ENCODE data around the gene ELOVL2.
"Not testable (repeated sequence)": the region's sequence is repeated elsewhere in the genome, so short reads cannot be mapped to it uniquely, and the experiment has no call there.

The ELOVL2 gene

DNA sequence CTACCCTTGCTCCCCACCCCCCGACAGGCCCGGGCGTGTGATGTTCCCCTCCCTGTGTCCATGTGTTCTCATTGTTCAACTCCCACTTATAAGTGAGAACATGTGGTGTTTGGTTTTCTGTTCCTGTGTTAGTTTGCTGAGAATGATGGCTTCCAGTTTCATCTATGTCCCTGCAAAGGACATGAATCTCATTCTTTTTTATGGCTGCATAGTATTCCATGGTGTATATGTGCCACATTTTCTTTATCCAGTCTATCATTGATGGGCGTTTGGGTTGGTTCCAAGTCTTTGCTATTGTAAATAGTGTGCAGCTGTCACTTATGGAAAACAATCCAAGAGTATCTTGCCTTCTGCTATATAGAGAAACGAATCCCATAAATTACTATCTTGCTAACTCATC is 40.8 kb downstream of the ELOVL2 start:
- H3K9me3 ChIP-seq (ENCODE audit: control insufficient read depth, insufficient read depth, low read length); H3K36me3 ChIP-seq (ENCODE audit: insufficient read depth, low read length); H3K9ac ChIP-seq (ENCODE audit: low read depth, low read length): not testable (repeated sequence)
- H3K4me1 ChIP-seq (ENCODE audit: insufficient read depth, low read length) = peaks cover 12% of the 10 kb centered on the region

DNA sequence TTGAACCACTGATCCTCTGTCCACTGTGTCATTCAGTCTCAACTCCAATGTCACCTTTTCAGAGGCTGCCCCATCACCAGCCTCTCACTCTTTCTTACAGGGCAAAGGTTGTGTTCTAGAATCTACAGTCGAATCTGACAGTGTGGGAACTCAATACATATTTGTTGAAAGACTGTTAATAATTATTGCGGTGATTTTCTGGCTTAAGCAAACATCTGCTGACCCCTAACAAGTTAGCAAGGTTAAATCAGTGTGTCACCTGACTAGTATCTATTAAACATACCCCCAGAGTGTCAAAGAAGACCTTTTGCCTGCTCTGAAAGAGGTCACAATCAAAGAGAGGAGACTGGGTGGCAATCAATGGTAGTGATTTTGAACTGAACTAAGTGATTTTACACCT is 41.9 kb downstream of the ELOVL2 start:
- Histone ChIP-seq H3K36me3 (ENCODE audit: insufficient read depth, low read length) (no peaks in the 10 kb centered on the region), H3K9ac (ENCODE audit: low read depth, low read length) (no peak overlapping the region), H3K9me3 (ENCODE audit: control insufficient read depth, insufficient read depth, low read length) (no peaks in the 10 kb centered on the region), H3K4me1 (ENCODE audit: insufficient read depth, low read length) (peaks cover 5% of the 10 kb centered on the region; the same call in 1 of the 2 replicates)

DNA sequence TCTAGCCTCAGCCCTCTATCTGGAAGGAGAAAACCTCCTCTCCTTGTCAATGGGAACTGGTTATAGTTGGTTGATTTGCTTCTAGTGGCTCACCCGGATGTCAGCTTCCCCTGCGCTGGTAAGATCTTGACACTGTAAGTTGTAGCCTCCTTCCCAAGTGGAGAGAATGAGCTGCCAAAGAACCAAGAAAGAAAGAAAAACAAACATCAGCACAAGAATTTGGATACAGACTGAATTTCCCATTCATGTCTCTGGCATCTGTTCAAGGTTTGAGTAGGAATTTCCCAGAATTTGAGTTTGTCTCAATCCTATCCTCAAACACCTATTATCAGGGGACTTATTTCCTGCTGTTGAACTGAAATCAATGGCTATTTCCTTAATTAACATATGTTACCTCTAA is 44.1 kb downstream of the ELOVL2 start:
- H3K36me3 ChIP-seq (ENCODE audit: insufficient read depth, low read length) = no peaks in the 10 kb centered on the region

DNA sequence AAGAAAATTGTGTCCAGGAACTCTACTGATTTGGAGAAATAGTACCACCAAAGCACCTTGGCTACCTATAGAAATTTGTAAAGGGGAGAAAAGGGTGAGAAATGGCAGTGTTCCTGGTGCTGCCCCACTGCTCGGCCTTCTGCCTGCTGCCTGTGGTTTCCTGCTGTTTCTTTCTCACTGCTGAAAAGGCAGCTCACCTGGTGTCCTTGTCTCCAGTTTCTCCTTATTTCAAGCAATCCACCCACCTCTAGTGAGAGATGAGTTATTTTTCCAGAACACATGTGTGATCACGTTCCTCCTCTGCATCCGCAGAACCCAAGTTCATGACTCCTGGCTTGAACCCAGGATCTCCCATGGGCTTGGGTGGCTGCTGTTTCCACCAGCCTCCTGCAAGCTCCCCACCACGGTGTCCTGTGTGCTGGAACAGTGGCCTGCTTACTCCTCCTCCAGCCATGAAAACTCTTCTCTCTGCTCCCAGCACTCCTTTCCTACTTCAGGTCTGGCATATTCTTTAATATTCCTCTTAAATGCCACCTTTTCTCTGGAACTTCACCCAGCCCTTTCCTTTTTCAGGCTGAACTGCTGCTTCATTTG is 48.9 kb downstream of the ELOVL2 start:
- H3K4me1 ChIP-seq (ENCODE audit: insufficient read depth, low read length) = peaks cover 9% of the 10 kb centered on the region; the same call in 1 of the 2 replicates
- H3K9ac ChIP-seq (ENCODE audit: low read depth, low read length) = no peak overlapping the region
- H3K36me3 ChIP-seq (ENCODE audit: insufficient read depth, low read length) = no peaks in the 10 kb centered on the region
- no peaks in the 10 kb centered on the region for H3K9me3 ChIP-seq (ENCODE audit: control insufficient read depth, insufficient read depth, low read length)

More for the DNA sequence above, 44.1 kb downstream of the ELOVL2 start:
- Histone ChIP-seq H3K9ac (ENCODE audit: low read depth, low read length) (no peak overlapping the region), H3K4me1 (ENCODE audit: insufficient read depth, low read length) (peaks cover 5% of the 10 kb centered on the region; the same call in 1 of the 2 replicates), H3K9me3 (ENCODE audit: control insufficient read depth, insufficient read depth, low read length) (no peaks in the 10 kb centered on the region)

DNA sequence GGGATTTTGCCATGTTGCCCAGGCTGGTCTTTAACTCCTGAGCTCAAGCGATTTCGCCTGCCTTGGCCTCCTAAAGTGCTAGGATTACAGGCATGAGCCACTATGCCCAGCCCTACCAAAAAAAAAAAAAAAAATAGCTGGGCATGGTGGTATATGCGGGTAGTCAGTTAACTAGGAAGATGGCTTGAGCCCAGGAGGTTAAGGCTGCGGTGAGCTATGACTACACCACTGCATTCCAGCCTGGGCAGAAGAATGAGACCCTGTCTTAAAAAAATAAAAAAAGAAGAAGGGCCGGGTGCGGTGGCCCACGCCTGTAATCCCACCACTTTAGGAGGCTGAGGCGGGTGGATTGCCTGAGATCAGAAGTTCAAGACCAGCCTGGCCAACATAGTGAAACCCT is 50.2 kb downstream of the ELOVL2 start:
- H3K4me1 ChIP-seq (ENCODE audit: insufficient read depth, low read length) = 0 out of 2 replicates have a peak, but pooled peaks cover 4% of the 10 kb centered on the region
- H3K9me3 ChIP-seq (ENCODE audit: control insufficient read depth, insufficient read depth, low read length) = no peaks in the 10 kb centered on the region
- no peaks in the 10 kb centered on the region for H3K36me3 ChIP-seq (ENCODE audit: insufficient read depth, low read length)
- H3K9ac ChIP-seq (ENCODE audit: low read depth, low read length) = no peak overlapping the region

DNA sequence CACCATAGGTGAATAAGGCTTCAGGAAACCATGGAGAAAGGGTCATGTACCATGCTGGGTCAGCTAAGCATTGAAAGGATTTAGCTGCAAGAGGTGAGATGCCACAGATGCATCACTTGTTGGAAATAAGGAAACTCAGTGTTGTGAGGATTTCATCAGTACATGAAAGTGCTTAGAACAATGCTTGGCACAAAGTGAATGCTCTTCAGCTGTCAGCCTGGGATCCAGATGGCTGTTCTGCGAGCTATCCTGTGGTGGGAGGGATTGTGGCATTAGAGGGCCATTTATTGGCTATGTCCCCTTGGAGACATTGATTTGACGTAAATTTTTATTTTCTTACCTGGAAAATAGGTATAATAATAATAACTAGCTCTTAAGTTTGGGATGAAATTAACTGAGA is 53.0 kb downstream of the ELOVL2 start:
- 0 out of 2 replicates have a peak, but pooled peaks cover 4% of the 10 kb centered on the region for H3K4me1 ChIP-seq (ENCODE audit: insufficient read depth, low read length)
- H3K9me3 ChIP-seq (ENCODE audit: control insufficient read depth, insufficient read depth, low read length) = no peaks in the 10 kb centered on the region
- H3K36me3 ChIP-seq (ENCODE audit: insufficient read depth, low read length) = no peaks in the 10 kb centered on the region
- H3K9ac ChIP-seq (ENCODE audit: low read depth, low read length) = no peak overlapping the region

DNA sequence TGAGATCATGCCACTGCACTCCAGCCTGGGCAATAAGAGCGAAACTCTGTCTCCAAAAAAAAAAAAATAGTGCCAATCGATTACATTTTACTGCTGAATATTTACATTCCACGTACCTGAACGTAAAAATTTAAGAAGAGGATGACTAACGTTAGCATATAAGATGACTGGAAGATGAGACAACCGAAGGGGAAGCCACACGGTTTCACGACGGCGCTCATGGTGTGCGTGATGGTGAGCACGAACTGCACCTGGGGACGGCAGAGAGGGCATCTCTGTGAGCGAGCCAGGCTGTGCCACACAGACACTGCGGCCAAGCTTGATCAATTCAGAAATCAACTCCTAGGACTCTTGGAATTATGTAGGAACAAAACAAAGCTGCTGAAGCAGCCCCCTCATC is 54.5 kb downstream of the ELOVL2 start:
- Histone ChIP-seq H3K4me1 (ENCODE audit: insufficient read depth, low read length) (no peaks in the 10 kb centered on the region), H3K36me3 (ENCODE audit: insufficient read depth, low read length) (no peaks in the 10 kb centered on the region), H3K9ac (ENCODE audit: low read depth, low read length) (no peak overlapping the region), H3K9me3 (ENCODE audit: control insufficient read depth, insufficient read depth, low read length) (no peaks in the 10 kb centered on the region)

DNA sequence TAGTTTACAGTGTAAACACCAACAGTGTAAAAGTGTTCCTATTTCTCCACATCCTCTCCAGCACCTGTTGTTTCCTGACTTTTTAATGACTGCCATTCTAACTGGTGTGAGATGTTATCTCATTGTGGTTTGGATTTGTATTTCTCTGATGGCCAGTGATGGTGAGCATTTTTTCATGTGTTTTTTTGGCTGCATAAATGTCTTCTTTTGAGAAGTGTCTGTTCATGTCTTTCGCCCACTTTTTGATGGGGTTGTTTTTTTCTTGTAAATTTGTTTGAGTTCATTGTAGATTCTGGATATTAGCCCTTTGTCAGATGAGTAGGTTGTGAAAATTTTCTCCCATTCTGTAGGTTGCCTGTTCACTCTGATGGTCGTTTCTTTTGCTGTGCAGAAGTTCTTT is 59.1 kb downstream of the ELOVL2 start:
- H3K4me1 ChIP-seq (ENCODE audit: insufficient read depth, low read length); H3K9ac ChIP-seq (ENCODE audit: low read depth, low read length); H3K9me3 ChIP-seq (ENCODE audit: control insufficient read depth, insufficient read depth, low read length); H3K36me3 ChIP-seq (ENCODE audit: insufficient read depth, low read length): not testable (repeated sequence)

DNA sequence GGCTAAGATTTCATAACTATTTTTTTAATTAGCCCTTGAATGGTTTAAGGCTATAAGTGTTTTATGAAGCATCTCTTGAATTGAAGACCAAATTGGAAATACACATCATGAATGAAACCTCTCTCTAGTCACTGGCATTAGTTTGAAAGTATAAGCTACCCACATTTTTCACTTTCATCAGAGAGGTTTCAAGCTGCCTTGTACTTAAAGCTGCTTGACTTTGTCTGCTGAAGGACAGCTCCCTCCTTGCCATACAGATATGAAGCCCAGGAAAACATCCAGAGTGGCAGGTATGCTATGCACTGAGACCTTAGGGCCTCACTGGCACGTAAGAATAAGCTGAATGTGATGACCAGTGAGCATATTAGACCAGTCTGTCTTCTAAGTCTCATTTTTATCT is 62.7 kb downstream of the ELOVL2 start:
- Histone ChIP-seq H3K9ac (ENCODE audit: low read depth, low read length) (no peak overlapping the region), H3K36me3 (ENCODE audit: insufficient read depth, low read length) (no peaks in the 10 kb centered on the region), H3K9me3 (ENCODE audit: control insufficient read depth, insufficient read depth, low read length) (no peaks in the 10 kb centered on the region), H3K4me1 (ENCODE audit: insufficient read depth, low read length) (no peaks in the 10 kb centered on the region)

DNA sequence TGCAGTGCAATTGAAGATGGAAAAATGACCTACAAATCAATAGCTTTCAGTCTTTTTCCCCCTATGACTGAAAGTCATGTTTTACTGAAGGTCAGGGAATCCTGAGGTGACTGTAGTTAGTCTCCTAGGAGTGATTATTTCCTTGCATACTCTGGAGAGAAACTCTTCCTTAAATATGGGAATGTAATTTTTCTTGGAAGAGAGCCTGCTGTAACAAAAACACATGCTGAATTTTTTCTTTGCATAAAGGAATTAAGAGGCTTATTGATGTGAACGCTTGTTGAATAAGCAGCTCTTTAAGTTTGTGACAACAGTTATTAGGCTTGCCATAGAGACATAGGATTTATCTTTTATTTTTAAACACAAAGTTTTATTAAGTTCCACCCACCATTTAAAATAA is 64.5 kb downstream of the ELOVL2 start:
- H3K9me3 ChIP-seq (ENCODE audit: control insufficient read depth, insufficient read depth, low read length) = no peaks in the 10 kb centered on the region
- no peaks in the 10 kb centered on the region for H3K4me1 ChIP-seq (ENCODE audit: insufficient read depth, low read length)
- no peak overlapping the region for H3K9ac ChIP-seq (ENCODE audit: low read depth, low read length)

DNA sequence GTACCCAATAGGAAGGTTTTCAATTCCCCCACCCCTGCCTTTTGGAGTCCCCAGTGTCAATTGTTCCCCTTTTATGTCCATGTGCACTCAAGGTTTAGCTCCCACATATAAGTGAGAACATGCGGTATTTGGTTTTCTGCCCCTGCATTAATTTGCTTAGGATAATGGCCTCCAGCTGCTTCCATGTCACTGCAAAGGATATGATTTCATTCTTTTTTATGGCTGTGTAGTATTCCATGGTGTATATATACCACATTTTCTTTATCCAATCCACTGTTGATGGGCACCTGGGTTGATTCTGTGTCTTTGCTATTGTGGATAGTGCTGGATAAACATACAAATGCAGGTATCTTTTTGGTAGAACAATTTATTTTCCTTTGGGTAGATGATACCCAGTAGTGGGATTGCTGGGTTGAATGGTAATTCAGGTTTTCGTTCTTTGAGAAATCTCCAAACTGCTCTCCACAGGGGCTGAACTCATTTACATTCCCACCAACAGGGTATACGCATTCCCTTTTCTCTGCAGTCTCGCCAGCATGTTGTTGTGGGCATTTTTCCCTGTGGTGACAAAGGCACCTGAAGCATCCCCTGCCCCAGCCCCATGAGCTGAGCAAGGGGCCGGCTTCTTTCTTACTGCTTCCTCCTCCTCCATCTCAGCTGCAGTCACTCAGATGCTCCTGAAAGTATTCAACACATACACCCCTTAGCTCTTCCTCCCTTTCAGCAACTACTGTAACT is 66.7 kb downstream of the ELOVL2 start:
- Histone ChIP-seq H3K9me3 (ENCODE audit: control insufficient read depth, insufficient read depth, low read length) (no peaks in the 10 kb centered on the region), H3K4me1 (ENCODE audit: insufficient read depth, low read length) (no peaks in the 10 kb centered on the region), H3K36me3 (ENCODE audit: insufficient read depth, low read length) (no peaks in the 10 kb centered on the region), H3K9ac (ENCODE audit: low read depth, low read length) (no peak overlapping the region)

More for the DNA sequence above, 64.5 kb downstream of the ELOVL2 start:
- no peaks in the 10 kb centered on the region for H3K36me3 ChIP-seq (ENCODE audit: insufficient read depth, low read length)

DNA sequence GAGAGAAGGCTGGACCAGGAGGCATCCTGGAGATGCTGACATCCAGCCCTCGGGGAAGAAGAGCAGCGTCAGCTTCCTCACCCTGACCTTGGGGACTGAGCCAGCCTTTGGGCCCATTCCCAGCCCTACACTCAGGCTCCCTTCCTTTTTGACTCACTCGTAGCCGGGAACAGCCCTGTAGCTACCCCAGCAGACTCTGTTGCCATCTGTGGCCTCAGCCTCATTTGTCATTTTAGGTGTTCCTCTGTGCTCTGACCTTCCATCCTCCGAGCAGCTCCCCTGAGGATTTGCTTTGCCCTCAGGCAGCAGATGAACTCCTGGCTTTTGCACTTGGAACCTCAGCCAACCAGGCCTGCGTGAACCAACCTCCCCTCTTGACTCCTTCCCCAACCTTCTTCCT is 67.5 kb downstream of the ELOVL2 start:
- Histone ChIP-seq H3K9me3 (ENCODE audit: control insufficient read depth, insufficient read depth, low read length) (no peaks in the 10 kb centered on the region), H3K4me1 (ENCODE audit: insufficient read depth, low read length) (no peaks in the 10 kb centered on the region), H3K9ac (ENCODE audit: low read depth, low read length) (no peak overlapping the region), H3K36me3 (ENCODE audit: insufficient read depth, low read length) (no peaks in the 10 kb centered on the region)

DNA sequence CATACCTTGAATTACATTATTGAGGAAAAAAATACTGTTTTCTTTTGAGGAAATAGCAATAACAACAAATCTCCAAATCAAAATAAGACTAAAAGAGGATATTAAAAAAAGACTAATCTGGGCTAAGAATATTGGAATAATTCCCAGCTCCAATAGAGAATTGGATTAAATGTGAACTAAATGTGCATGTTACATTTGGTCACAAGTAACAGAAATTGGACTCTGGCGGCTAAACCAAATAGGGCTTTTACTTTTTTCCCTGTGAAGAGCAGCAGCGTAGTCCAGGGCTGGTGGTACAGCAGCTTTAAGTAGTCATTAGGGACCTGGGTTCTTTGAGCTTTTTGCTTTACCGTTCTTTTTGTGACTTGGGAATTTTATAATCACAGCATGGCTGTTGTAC is 71.9 kb downstream of the ELOVL2 start:
- Histone ChIP-seq H3K36me3 (ENCODE audit: insufficient read depth, low read length) (no peaks in the 10 kb centered on the region; the same call in 1 of the 2 replicates), H3K4me1 (ENCODE audit: insufficient read depth, low read length) (no peaks in the 10 kb centered on the region), H3K9me3 (ENCODE audit: control insufficient read depth, insufficient read depth, low read length) (no peaks in the 10 kb centered on the region), H3K9ac (ENCODE audit: low read depth, low read length) (no peak overlapping the region)

DNA sequence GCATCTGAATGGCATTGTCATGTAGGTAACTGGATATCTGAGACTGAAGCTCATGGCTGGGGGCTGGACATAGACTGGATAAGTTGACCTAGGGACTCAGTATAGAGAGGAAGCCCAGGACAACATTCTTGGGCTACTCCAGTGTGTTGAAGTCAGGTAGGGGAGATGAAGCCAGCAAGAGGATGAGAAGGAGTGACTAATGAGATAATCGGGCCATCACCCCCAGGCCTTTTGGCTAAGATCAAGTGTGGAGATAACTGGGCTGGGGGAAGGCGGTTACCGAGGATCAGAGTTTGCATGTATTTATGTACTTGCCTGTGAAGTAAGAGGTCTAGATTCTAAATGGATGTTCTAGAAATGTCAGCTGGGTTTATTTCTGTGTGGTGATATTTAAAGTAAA is 73.4 kb downstream of the ELOVL2 start:
- Histone ChIP-seq H3K36me3 (ENCODE audit: insufficient read depth, low read length) (no peaks in the 10 kb centered on the region; the same call in 1 of the 2 replicates), H3K9me3 (ENCODE audit: control insufficient read depth, insufficient read depth, low read length) (no peaks in the 10 kb centered on the region; the same call in 1 of the 2 replicates), H3K4me1 (ENCODE audit: insufficient read depth, low read length) (no peaks in the 10 kb centered on the region), H3K9ac (ENCODE audit: low read depth, low read length) (no peak overlapping the region)

DNA sequence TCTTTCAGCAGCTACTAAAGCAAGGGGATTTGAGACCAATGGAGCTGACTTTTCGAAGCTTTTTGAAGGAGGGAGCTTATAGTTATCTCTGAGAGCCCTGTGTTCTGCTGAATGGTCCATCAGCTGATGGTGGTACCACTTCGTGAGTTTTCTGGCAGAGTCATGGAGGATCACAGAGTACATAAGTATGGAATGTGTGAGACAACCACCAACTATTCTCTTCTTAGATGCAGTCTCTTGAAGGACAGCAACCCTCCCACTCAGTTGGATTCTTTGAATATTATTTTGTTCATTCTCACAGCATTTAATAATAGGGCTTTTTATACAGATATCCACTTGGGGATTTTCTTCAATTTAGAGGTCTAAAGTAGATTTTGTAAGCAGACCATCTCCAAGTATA is 75.3 kb downstream of the ELOVL2 start:
- no peaks in the 10 kb centered on the region for H3K4me1 ChIP-seq (ENCODE audit: insufficient read depth, low read length)
- H3K9ac ChIP-seq (ENCODE audit: low read depth, low read length) = no peak overlapping the region
- H3K36me3 ChIP-seq (ENCODE audit: insufficient read depth, low read length) = peaks cover 3% of the 10 kb centered on the region; the same call in 1 of the 2 replicates
- H3K9me3 ChIP-seq (ENCODE audit: control insufficient read depth, insufficient read depth, low read length) = no peaks in the 10 kb centered on the region; the same call in 1 of the 2 replicates
